Osteocyte (in vitro differentiated cells): ENCODE data around the gene EZH1. TPM values are rescaled to one million over a fixed set of nuclear protein-coding genes. Genes with fewer than 3 reads are reported as not detected.
A peak's percentile ranks its signal among the peaks of the same experiment; 100 is the strongest.
"Not testable (repeated sequence)": the region's sequence is repeated elsewhere in the genome, so short reads cannot be mapped to it uniquely, and the experiment has no call there.

ENCODE experiments used
- DNase-seq: peaks from one replicate; pipeline ENCODE4 v3.0.0; 2021; ENCODE audit warnings: mixed read lengths; ENCODE audit not compliant: unreplicated experiment; ENCODE audit errors: extremely low spot score
- H3K27ac Mint-ChIP-seq: one replicate; pipeline ENCODE4 v1.8.0; 2021; ENCODE audit warnings: mild to moderate bottlenecking, mixed read lengths; ENCODE audit not compliant: unreplicated experiment
- H3K27me3 Mint-ChIP-seq: one replicate; pipeline ENCODE4 v1.8.0; 2021; ENCODE audit warnings: mixed read lengths; ENCODE audit not compliant: unreplicated experiment
- H3K36me3 Mint-ChIP-seq: one replicate; pipeline ENCODE4 v1.8.0; 2021; ENCODE audit warnings: mixed read lengths; ENCODE audit not compliant: unreplicated experiment
- H3K4me1 Mint-ChIP-seq: one replicate; pipeline ENCODE4 v1.8.0; 2021; ENCODE audit warnings: mixed read lengths; ENCODE audit not compliant: unreplicated experiment
- H3K4me3 Mint-ChIP-seq: one replicate; pipeline ENCODE4 v1.8.0; 2021; ENCODE audit warnings: mild to moderate bottlenecking, moderate library complexity, mixed read lengths; ENCODE audit not compliant: unreplicated experiment
- H3K9me3 Mint-ChIP-seq: one replicate; pipeline ENCODE4 v1.8.0; 2021; ENCODE audit warnings: mixed read lengths; ENCODE audit not compliant: unreplicated experiment
- CTCF ChIP-seq: fragments of 200-600 bp; sonication (generic); IDR thresholded peaks from 2 replicates; pipeline ENCODE4 v1.5.0; 2021; ENCODE audit warnings: antibody characterized with exemption, mild to moderate bottlenecking, moderate library complexity
- total RNA-seq: library from RNA; stranded (reverse); gene quantifications from 2 replicates; pipeline ENCODE4 v1.2.1, GENCODE V29; 2021

The EZH1 gene
- total RNA-seq, 1 donor from 2014 or later, result 44.8 TPM

GRCh38 chr17:42775534-42776098 is 30.8 kb upstream of the EZH1 start:
- Mint-ChIP-seq H3K4me3 (no peak overlapping the region), H3K27me3 (no peaks in the 10 kb centered on the region), H3K4me1 (peaks cover 29% of the 10 kb centered on the region), H3K9me3 (no peaks in the 10 kb centered on the region), H3K36me3 (peaks cover 17% of the 10 kb centered on the region), H3K27ac (no peak overlapping the region)
- TF ChIP-seq CTCF, result no peak
- no peak for DNase-seq

- DNase-seq, result no peak
- H3K27me3 Mint-ChIP-seq, result no peaks in the 10 kb centered on the region
- H3K4me1 Mint-ChIP-seq, result peaks cover 20% of the 10 kb centered on the region
- peak overlapping the region; percentile 96 for H3K27ac Mint-ChIP-seq
- H3K9me3 Mint-ChIP-seq, result no peaks in the 10 kb centered on the region
- H3K4me3 Mint-ChIP-seq, result peak overlapping the region; percentile 98
- TF ChIP-seq CTCF, result no peak
- H3K36me3 Mint-ChIP-seq, result peaks cover 17% of the 10 kb centered on the region
Observed at GRCh38 chr17:42774066-42774745, 29.4 kb upstream of the EZH1 start.

- peak within 1 kb of the TSS; percentile 96 for H3K27ac Mint-ChIP-seq
- TF ChIP-seq CTCF, result peak; percentile 32
- DNase-seq, result peak; percentile 90
- H3K4me3 Mint-ChIP-seq, result peak within 1 kb of the TSS; percentile 98
- no peaks in the 10 kb centered on the region for H3K9me3 Mint-ChIP-seq
- H3K27me3 Mint-ChIP-seq, result no peaks in the 10 kb centered on the region
- H3K4me1 Mint-ChIP-seq, result peaks cover 20% of the 10 kb centered on the region
- H3K36me3 Mint-ChIP-seq, result peaks cover 11% of the 10 kb centered on the region
Observed at GRCh38 chr17:42773290-42774035, 28.6 kb upstream of the EZH1 start, which contains the start of gene VPS25. Gene VPS25, plus strand, starts transcription at chr17:42773449. Its CDS starts 27 bp downstream, at chr17:42773476.

GRCh38 chr17:42772945-42773289 is 28.1 kb upstream of the EZH1 start:
- Mint-ChIP-seq H3K36me3 (peaks cover 9% of the 10 kb centered on the region), H3K9me3 (no peaks in the 10 kb centered on the region), H3K4me1 (peaks cover 20% of the 10 kb centered on the region), H3K27me3 (peaks cover 1% of the 10 kb centered on the region), H3K27ac (peak overlapping the region; percentile 96), H3K4me3 (peak overlapping the region; percentile 98)
- no peak for TF ChIP-seq CTCF
- DNase-seq, result no peak

- not testable (repeated sequence) for H3K27me3 Mint-ChIP-seq, H3K36me3 Mint-ChIP-seq, H3K27ac Mint-ChIP-seq, DNase-seq, H3K4me3 Mint-ChIP-seq, H3K9me3 Mint-ChIP-seq
- peaks cover 20% of the 10 kb centered on the region for H3K4me1 Mint-ChIP-seq
Observed at GRCh38 chr17:42769964-42770363, 25.1 kb upstream of the EZH1 start.

- not testable (repeated sequence) for H3K27me3 Mint-ChIP-seq, H3K9me3 Mint-ChIP-seq, H3K36me3 Mint-ChIP-seq, H3K27ac Mint-ChIP-seq, H3K4me3 Mint-ChIP-seq, DNase-seq
- H3K4me1 Mint-ChIP-seq, result peaks cover 10% of the 10 kb centered on the region
Observed at GRCh38 chr17:42768006-42768405, 23.2 kb upstream of the EZH1 start.
